BJ (cell line): ENCODE measurements around the gene PTPDC1. TPM values are rescaled to one million over a fixed set of nuclear protein-coding genes. Genes with fewer than 3 reads are reported as not detected.

ENCODE experiments used
- CTCF ChIA-PET: fragments of 350-600 bp; formaldehyde crosslinking; extraction: SDS; loops from one replicate; lab custom pipeline; 2021; ENCODE audit warnings: antibody characterized with exemption, inconsistent platforms; lab: Yijun Ruan, JAX
- POLR2A ChIA-PET: fragments of 300-600 bp; sonication (Branson Sonifier 250); formaldehyde crosslinking; extraction: SDS; loops from one replicate; lab custom pipeline; 2021; ENCODE audit warnings: antibody characterized with exemption; lab: Charles Lee
- DNase-seq: peaks from one replicate; pipeline ENCODE4 v3.0.0-alpha.2; 2011; ENCODE audit warnings: low read depth
- H3K27me3 ChIP-seq: 2 replicates; pipeline ENCODE4 v1.6.0; 2011; ENCODE audit warnings: low read length; ENCODE audit not compliant: control insufficient read depth, insufficient read depth
- H3K36me3 ChIP-seq: 2 replicates; pipeline ENCODE4 v1.5.1; 2011; ENCODE audit warnings: low read length; ENCODE audit not compliant: control insufficient read depth, insufficient read depth
- H3K4me3 ChIP-seq: 2 replicates; pipeline ENCODE4 v1.5.1; 2011; ENCODE audit warnings: low read depth, mild to moderate bottlenecking, control low read depth, low read length
- CTCF ChIP-seq: IDR thresholded peaks from 2 replicates; pipeline ENCODE4 v1.5.1; 2011; ENCODE audit warnings: low read depth, mild to moderate bottlenecking, control low read depth, inconsistent platforms, low read length, moderate library complexity; ENCODE audit not compliant: insufficient read depth
- polyA plus RNA-seq: library from polyadenylated mRNA; depleted of rRNA; stranded (reverse); fragments of >200 nt; gene quantifications from 2 replicates; pipeline ENCODE4 v1.2.3, GENCODE V29; 2011

Gene PTPDC1
- polyA plus RNA-seq, 1 experiment, result 4.8 TPM

- no peak for DNase-seq
- ChIA-PET POLR2A (no interaction called here), CTCF (interaction anchor here (3.7 to 14.8 kb wide), 2 partner anchors 11 to 156 kb away, joined by 25 to 246 read pairs; no protein-coding TSS in a partner anchor)
- Histone ChIP-seq H3K4me3 (no peak overlapping the region), H3K36me3 (no peaks in the 10 kb centered on the region), H3K27me3 (no peaks in the 10 kb centered on the region)
- no peak for TF ChIP-seq CTCF
Measured at GRCh38 chr9:94054716-94055115, 29.5 kb upstream of the PTPDC1 start.

DNA sequence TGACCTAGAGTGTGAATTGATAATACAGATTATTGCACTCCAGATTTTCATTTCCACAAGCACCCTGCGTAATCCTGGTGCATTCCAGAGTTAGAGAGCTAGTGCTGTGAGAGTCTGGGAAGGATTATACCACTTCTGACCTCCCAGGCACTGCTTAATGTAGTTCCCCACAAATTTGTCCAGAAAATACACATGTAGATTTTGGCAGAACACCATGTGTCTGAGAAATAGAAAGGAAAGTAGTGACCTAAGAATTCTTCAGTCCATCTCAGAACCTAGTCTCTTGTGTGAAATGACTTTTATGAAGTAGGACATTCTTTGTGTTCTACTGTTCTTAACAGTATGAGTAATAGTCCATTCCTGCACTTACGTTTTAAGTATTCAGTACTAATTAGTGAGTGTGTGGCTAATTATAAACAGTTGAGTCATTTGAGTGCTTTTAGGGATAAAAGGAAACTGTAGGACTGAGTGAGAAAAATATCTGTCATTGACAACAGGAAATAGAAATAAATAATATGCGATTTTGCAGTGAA lies 27.8 kb upstream of the PTPDC1 start:
- Histone ChIP-seq H3K27me3 (no peaks in the 10 kb centered on the region), H3K4me3 (no peak overlapping the region), H3K36me3 (no peaks in the 10 kb centered on the region)
- no peak for TF ChIP-seq CTCF
- ChIA-PET POLR2A (interaction anchor here (1.2 kb wide), 1 partner anchor 112 kb away, joined by 11 read pairs; no protein-coding TSS in a partner anchor), CTCF (interaction anchor here (0.7 to 14.8 kb wide), 4 partner anchors 9 to 155 kb away, joined by 3 to 246 read pairs (median 16); no protein-coding TSS in a partner anchor)
- peak; percentile 75 for DNase-seq

GRCh38 chr9:94057918-94058317 lies 26.3 kb upstream of the PTPDC1 start:
- H3K27me3 ChIP-seq, result no peaks in the 10 kb centered on the region
- DNase-seq, result no peak
- H3K4me3 ChIP-seq, result no peak overlapping the region
- POLR2A ChIA-PET, result no interaction called here
- CTCF ChIA-PET, result interaction anchor here (0.7 to 14.8 kb wide), 3 partner anchors 7 to 153 kb away, joined by 3 to 246 read pairs (median 25); no protein-coding TSS in a partner anchor
- TF ChIP-seq CTCF, result no peak
- H3K36me3 ChIP-seq, result no peaks in the 10 kb centered on the region

DNA sequence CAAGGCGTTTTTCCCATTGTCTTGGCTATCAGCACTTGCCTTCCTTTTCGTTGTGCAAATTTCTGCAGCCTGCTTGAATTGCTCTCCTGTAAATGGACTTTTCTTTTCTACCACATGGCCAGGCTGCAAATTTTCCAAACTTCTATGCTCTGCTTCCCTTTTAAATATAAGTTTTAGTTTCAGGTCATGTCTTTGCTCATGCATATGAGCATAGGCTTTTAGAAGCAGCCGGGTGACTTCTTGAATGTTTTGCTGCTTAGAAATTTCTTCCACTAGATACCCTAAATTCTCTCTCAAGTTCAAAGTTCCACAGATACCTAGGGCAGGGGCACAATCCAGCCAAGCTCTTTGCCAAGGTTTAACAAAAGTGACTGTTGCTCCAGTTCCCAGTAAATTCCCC lies 22.4 kb upstream of the PTPDC1 start:
- H3K27me3 ChIP-seq, result no peaks in the 10 kb centered on the region
- TF ChIP-seq CTCF, result no peak
- DNase-seq, result no peak
- ChIA-PET CTCF (interaction anchor here (1.4 to 14.8 kb wide), 2 partner anchors 59 to 149 kb away, joined by 3 to 246 read pairs; no protein-coding TSS in a partner anchor), POLR2A (no interaction called here)
- no peak overlapping the region for H3K4me3 ChIP-seq
- H3K36me3 ChIP-seq, result no peaks in the 10 kb centered on the region

DNA sequence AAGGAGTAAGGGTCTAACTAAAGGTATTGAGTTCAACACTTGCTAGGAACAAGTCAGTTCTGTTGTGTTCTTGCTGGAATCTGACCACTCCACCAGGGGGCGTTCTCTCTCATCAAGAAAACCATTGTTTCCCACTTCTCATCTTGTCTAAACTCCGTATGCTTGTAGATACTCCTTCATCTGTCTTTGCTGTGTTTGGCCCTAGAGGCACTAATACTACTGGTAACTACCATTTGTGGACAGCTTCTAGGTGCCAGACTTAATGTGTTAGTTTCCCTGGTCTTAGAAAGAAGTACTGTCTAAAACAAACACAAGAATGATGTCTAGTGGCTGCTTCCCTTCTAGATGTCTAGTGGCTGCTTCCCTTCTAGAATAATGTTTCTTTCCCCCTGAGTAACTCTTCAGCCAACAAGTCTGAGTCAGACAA lies 18.7 kb upstream of the PTPDC1 start:
- CTCF ChIA-PET, result interaction anchor here (0.8 to 14.8 kb wide), 17 partner anchors 9 to 146 kb away, joined by 3 to 246 read pairs (median 5); no protein-coding TSS in a partner anchor

More for the DNA sequence above, 18.7 kb upstream of the PTPDC1 start:
- H3K36me3 ChIP-seq, result no peaks in the 10 kb centered on the region
- H3K4me3 ChIP-seq, result no peak overlapping the region
- H3K27me3 ChIP-seq, result no peaks in the 10 kb centered on the region
- POLR2A ChIA-PET, result no interaction called here
- peak; percentile 83 for TF ChIP-seq CTCF
- peak; percentile 31 for DNase-seq
